SK-N-SH treated with all-trans-retinoic acid at 6 μM for 48 hours (cell line): Measurements from ENCODE around the gene MAN1A1.

Experiments used
- ATAC-seq: fragments of 200-7000 bp; cut with Tn5 transposase; 3 replicates; pipeline ENCODE4 v1.9.1; 2020; ENCODE audit warnings: mild to moderate bottlenecking, moderate library complexity
- ARNTL ChIP-seq: fragments of 450-650 bp; formaldehyde crosslinking; IDR thresholded peaks from 2 replicates; pipeline ENCODE4 v1.5.0; 2020; ENCODE audit warnings: low read depth, mild to moderate bottlenecking, moderate library complexity, borderline replicate concordance
- BACH2 ChIP-seq: fragments of 250-450 bp; sonication (Bioruptor Pico); IDR thresholded peaks from 2 replicates; pipeline ENCODE4 v1.9.0; 2021; ENCODE audit warnings: mild to moderate bottlenecking, borderline replicate concordance
- CREB5 ChIP-seq: fragments of 250-450 bp; sonication (Bioruptor Pico); IDR thresholded peaks from 2 replicates; pipeline ENCODE4 v1.5.1; 2020; ENCODE audit warnings: low read depth, mild to moderate bottlenecking, moderate library complexity
- CSDC2 ChIP-seq: fragments of 250-450 bp; sonication (Bioruptor Pico); IDR thresholded peaks from 2 replicates; pipeline ENCODE4 v1.5.0; 2020; ENCODE audit warnings: mild to moderate bottlenecking, moderate library complexity
- ESRRG ChIP-seq: fragments of 250-450 bp; sonication (Bioruptor Pico); IDR thresholded peaks from 2 replicates; pipeline ENCODE4 v1.6.1; 2021; ENCODE audit warnings: mild to moderate bottlenecking
- GLIS3 ChIP-seq: fragments of 250-450 bp; sonication (Bioruptor Pico); IDR thresholded peaks from 2 replicates; pipeline ENCODE4 v1.5.0; 2020; ENCODE audit warnings: mild to moderate bottlenecking, moderate library complexity
- ISL1 ChIP-seq: fragments of 250-450 bp; sonication (Bioruptor Pico); IDR thresholded peaks from 2 replicates; pipeline ENCODE4 v2.1.2; 2022; ENCODE audit warnings: mild to moderate bottlenecking, moderate library complexity
- OSR1 ChIP-seq: fragments of 250-450 bp; sonication (Bioruptor Pico); IDR thresholded peaks from 2 replicates; pipeline ENCODE4 v1.8.0; 2022; ENCODE audit warnings: moderate library complexity, mild to moderate bottlenecking, inconsistent platforms
- PATZ1 ChIP-seq: fragments of 250-450 bp; sonication (Bioruptor Pico); IDR thresholded peaks from 2 replicates; pipeline ENCODE4 v1.8.0; 2020; ENCODE audit warnings: mild to moderate bottlenecking, moderate library complexity, borderline replicate concordance
- POU6F1 ChIP-seq: fragments of 250-450 bp; sonication (Bioruptor Pico); IDR thresholded peaks from 2 replicates; pipeline ENCODE4 v1.8.0; 2021; ENCODE audit warnings: low read depth, mild to moderate bottlenecking, moderate library complexity, borderline replicate concordance
- PPARA ChIP-seq: fragments of 250-450 bp; sonication (Bioruptor Pico); IDR thresholded peaks from 2 replicates; pipeline ENCODE4 v1.5.0; 2020; ENCODE audit warnings: mild to moderate bottlenecking, borderline replicate concordance
- RARB ChIP-seq: fragments of 250-450 bp; sonication (Bioruptor Pico); IDR thresholded peaks from 2 replicates; pipeline ENCODE4 v1.8.0; 2021; ENCODE audit warnings: mild to moderate bottlenecking, moderate library complexity
- SNAI2 ChIP-seq: fragments of 250-450 bp; sonication (Bioruptor Pico); IDR thresholded peaks from 2 replicates; pipeline ENCODE4 v1.5.0; 2020; ENCODE audit warnings: mild to moderate bottlenecking, moderate library complexity
- TCF4 ChIP-seq: fragments of 250-450 bp; sonication (Bioruptor Pico); IDR thresholded peaks from 2 replicates; pipeline ENCODE4 v1.8.0; 2021; ENCODE audit warnings: mild to moderate bottlenecking, moderate library complexity, borderline replicate concordance
- TSHZ2 ChIP-seq: fragments of 250-450 bp; sonication (Bioruptor Pico); IDR thresholded peaks from 2 replicates; pipeline ENCODE4 v1.5.0; 2020; ENCODE audit warnings: mild to moderate bottlenecking, moderate library complexity
- ZC3H10 ChIP-seq: fragments of 250-450 bp; sonication (Bioruptor Pico); IDR thresholded peaks from 2 replicates; pipeline ENCODE4 v1.5.1; 2021; ENCODE audit warnings: mild to moderate bottlenecking, moderate library complexity
- ZFP30 ChIP-seq: fragments of 450-650 bp; formaldehyde crosslinking; IDR thresholded peaks from 2 replicates; pipeline ENCODE4 v1.5.0; 2022; ENCODE audit warnings: mild to moderate bottlenecking, moderate library complexity
- ZNF565 ChIP-seq: fragments of 450-650 bp; formaldehyde crosslinking; conservative IDR thresholded peaks from 2 replicates; pipeline ENCODE4 v1.5.0; 2020; ENCODE audit warnings: low read depth, mild to moderate bottlenecking, moderate library complexity
- ZNF70 ChIP-seq: fragments of 450-650 bp; formaldehyde crosslinking; IDR thresholded peaks from 2 replicates; pipeline ENCODE4 v1.5.0; 2020; ENCODE audit warnings: mild to moderate bottlenecking, moderate library complexity
- ZNF8 ChIP-seq: fragments of 450-650 bp; formaldehyde crosslinking; IDR thresholded peaks from 2 replicates; pipeline ENCODE4 v1.5.0; 2020; ENCODE audit warnings: mild to moderate bottlenecking, moderate library complexity

The MAN1A1 gene

GRCh38 chr6:119330520-119331113 is 18.9 kb downstream of the MAN1A1 start:
- TF ChIP-seq PATZ1 (CRISPR knock-in tag) = no peak
- no peak for TF ChIP-seq TSHZ2
- TF ChIP-seq CSDC2 (CRISPR knock-in tag) = no peak
- no peak for TF ChIP-seq ZNF565 (CRISPR knock-in tag)
- TF ChIP-seq SNAI2 = no peak
- no peak for TF ChIP-seq GLIS3 (CRISPR knock-in tag)
- TF ChIP-seq BACH2 (CRISPR knock-in tag) = no peak
- TF ChIP-seq RARB = no peak
- no peak for TF ChIP-seq ESRRG (CRISPR knock-in tag)
- no peak for ATAC-seq

- ATAC-seq = no peak
- no peak for TF ChIP-seq PATZ1 (CRISPR knock-in tag)
- no peak for TF ChIP-seq ZC3H10 (CRISPR knock-in tag)
- TF ChIP-seq GLIS3 (CRISPR knock-in tag) = no peak
- TF ChIP-seq PPARA (CRISPR knock-in tag) = no peak
- TF ChIP-seq TCF4 (CRISPR knock-in tag) = no peak
- no peak for TF ChIP-seq ZNF8 (CRISPR knock-in tag)
Measured at GRCh38 chr6:119329794-119330180, 19.8 kb downstream of the MAN1A1 start.

- TF ChIP-seq ARNTL (CRISPR knock-in tag) (no peak), POU6F1 (CRISPR knock-in tag) (no peak), CSDC2 (CRISPR knock-in tag) (no peak), ISL1 (CRISPR knock-in tag) (no peak), ZC3H10 (CRISPR knock-in tag) (no peak), PATZ1 (CRISPR knock-in tag) (no peak), ZFP30 (no peak), CREB5 (no peak), TCF4 (CRISPR knock-in tag) (no peak), ZNF70 (CRISPR knock-in tag) (no peak), ESRRG (CRISPR knock-in tag) (no peak), OSR1 (no peak), PPARA (CRISPR knock-in tag) (no peak), SNAI2 (no peak)
- peak; percentile 12; the same call in 1 of the 3 replicates for ATAC-seq
Measured at GRCh38 chr6:119328892-119329793, 20.4 kb downstream of the MAN1A1 start.
